ENCODE data around the gene CD226. TPM values are rescaled to one million over a fixed set of nuclear protein-coding genes. Genes with fewer than 3 reads are reported as not detected.
"Not testable (repeated sequence)": the region's sequence is repeated elsewhere in the genome, so short reads cannot be mapped to it uniquely, and the experiment has no call there.

CD226 gene
- total RNA-seq, 1 donor from 2014 or later: 0.05 TPM

DNA sequence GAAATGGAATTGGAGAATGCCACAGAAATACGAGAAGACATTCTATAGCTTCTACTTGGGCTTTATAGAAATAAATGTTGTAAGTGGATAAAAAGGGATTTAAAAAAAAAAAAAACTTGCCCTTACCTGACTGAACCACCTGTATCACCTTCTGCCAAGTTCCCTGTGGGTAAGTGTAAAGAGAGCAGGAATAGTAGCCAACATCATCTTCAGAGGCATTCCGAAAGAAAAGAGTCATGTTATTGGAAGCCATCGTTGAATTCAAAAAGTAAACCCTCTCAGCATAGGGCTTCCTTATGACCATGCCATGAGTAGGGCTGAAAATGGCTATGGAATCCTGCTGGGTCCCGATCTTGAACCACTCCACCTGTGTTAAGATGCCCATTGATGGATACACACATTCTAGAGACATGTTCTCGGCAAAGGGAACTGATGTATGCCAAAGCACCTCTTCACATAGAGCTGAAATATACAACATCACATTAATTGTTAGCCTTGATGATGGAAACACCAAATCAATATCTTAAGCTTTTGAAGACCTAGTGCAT, 991 bp downstream of the CD226 start:
- TF ChIP-seq, protein P1, sequence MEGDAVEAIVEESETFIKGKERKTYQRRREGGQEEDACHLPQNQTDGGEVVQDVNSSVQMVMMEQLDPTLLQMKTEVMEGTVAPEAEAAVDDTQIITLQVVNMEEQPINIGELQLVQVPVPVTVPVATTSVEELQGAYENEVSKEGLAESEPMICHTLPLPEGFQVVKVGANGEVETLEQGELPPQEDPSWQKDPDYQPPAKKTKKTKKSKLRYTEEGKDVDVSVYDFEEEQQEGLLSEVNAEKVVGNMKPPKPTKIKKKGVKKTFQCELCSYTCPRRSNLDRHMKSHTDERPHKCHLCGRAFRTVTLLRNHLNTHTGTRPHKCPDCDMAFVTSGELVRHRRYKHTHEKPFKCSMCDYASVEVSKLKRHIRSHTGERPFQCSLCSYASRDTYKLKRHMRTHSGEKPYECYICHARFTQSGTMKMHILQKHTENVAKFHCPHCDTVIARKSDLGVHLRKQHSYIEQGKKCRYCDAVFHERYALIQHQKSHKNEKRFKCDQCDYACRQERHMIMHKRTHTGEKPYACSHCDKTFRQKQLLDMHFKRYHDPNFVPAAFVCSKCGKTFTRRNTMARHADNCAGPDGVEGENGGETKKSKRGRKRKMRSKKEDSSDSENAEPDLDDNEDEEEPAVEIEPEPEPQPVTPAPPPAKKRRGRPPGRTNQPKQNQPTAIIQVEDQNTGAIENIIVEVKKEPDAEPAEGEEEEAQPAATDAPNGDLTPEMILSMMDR (IDR thresholded peaks at IDR 0.05; ENCODE audit: partially characterized antibody, unreplicated experiment): no peak
- no peak for DNase-seq
- Mint-ChIP-seq H3K4me3 (ENCODE audit: unreplicated experiment) (no peak overlapping the region), H3K27ac (ENCODE audit: unreplicated experiment) (no peak overlapping the region), H3K36me3 (ENCODE audit: unreplicated experiment) (peaks cover 3% of the 10 kb centered on the region), H3K4me1 (ENCODE audit: low read depth, unreplicated experiment) (no peaks in the 10 kb centered on the region), H3K27me3 (ENCODE audit: unreplicated experiment) (no peaks in the 10 kb centered on the region), H3K9me3 (ENCODE audit: unreplicated experiment) (no peaks in the 10 kb centered on the region)

- no peaks in the 10 kb centered on the region for H3K9me3 Mint-ChIP-seq (ENCODE audit: unreplicated experiment)
- DNase-seq: no peak
- TF ChIP-seq, protein P1 (IDR thresholded peaks at IDR 0.05; ENCODE audit: partially characterized antibody, unreplicated experiment): no peak
- H3K36me3 Mint-ChIP-seq (ENCODE audit: unreplicated experiment): peaks cover 3% of the 10 kb centered on the region
- no peaks in the 10 kb centered on the region for H3K27me3 Mint-ChIP-seq (ENCODE audit: unreplicated experiment)
- no peaks in the 10 kb centered on the region for H3K4me1 Mint-ChIP-seq (ENCODE audit: low read depth, unreplicated experiment)
- H3K4me3 Mint-ChIP-seq (ENCODE audit: unreplicated experiment): no peak overlapping the region
- H3K27ac Mint-ChIP-seq (ENCODE audit: unreplicated experiment): no peak overlapping the region
These were observed 2.2 kb downstream of the CD226 start for GRCh38 chr18:69945220-69946114.

- no peak for DNase-seq
- no peaks in the 10 kb centered on the region for H3K27me3 Mint-ChIP-seq (ENCODE audit: unreplicated experiment)
- peaks cover 3% of the 10 kb centered on the region for H3K36me3 Mint-ChIP-seq (ENCODE audit: unreplicated experiment)
- H3K9me3 Mint-ChIP-seq (ENCODE audit: unreplicated experiment): no peaks in the 10 kb centered on the region
- TF ChIP-seq, protein P1 (IDR thresholded peaks at IDR 0.05; ENCODE audit: partially characterized antibody, unreplicated experiment): no peak
- H3K27ac Mint-ChIP-seq (ENCODE audit: unreplicated experiment): no peak overlapping the region
- no peak overlapping the region for H3K4me3 Mint-ChIP-seq (ENCODE audit: unreplicated experiment)
- no peaks in the 10 kb centered on the region for H3K4me1 Mint-ChIP-seq (ENCODE audit: low read depth, unreplicated experiment)
These were observed 3.2 kb downstream of the CD226 start for GRCh38 chr18:69944436-69944835.

- Mint-ChIP-seq H3K4me3 (ENCODE audit: unreplicated experiment) (no peak overlapping the region), H3K9me3 (ENCODE audit: unreplicated experiment) (no peaks in the 10 kb centered on the region), H3K27me3 (ENCODE audit: unreplicated experiment) (no peaks in the 10 kb centered on the region), H3K4me1 (ENCODE audit: low read depth, unreplicated experiment) (no peaks in the 10 kb centered on the region), H3K36me3 (ENCODE audit: unreplicated experiment) (peaks cover 3% of the 10 kb centered on the region), H3K27ac (ENCODE audit: unreplicated experiment) (no peak overlapping the region)
- TF ChIP-seq, protein P1 (IDR thresholded peaks at IDR 0.05; ENCODE audit: partially characterized antibody, unreplicated experiment): no peak
- DNase-seq: no peak
These were observed 4.7 kb downstream of the CD226 start for GRCh38 chr18:69943021-69943420.

DNA sequence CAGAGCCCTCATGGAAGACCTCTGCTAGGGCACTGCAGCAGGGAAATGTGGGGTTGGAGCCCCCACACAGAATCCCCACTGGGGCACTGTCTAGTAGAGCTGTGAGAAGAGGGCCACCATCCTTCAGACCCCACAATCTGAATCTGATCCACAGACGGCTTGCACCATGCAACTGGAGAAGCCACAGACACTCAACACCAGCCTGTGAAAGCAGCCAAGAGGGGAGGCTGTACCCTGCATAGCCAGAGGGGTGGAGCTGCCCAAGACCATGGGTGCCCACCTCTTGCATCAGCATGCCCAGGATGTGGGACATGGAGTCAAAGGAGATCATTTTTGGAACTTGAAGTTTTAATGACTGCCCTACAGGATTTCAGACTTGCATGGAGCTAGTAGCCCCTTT, 6.5 kb downstream of the CD226 start:
- Mint-ChIP-seq H3K4me1 (ENCODE audit: low read depth, unreplicated experiment) (no peaks in the 10 kb centered on the region), H3K9me3 (ENCODE audit: unreplicated experiment) (no peaks in the 10 kb centered on the region), H3K27ac (ENCODE audit: unreplicated experiment) (no peak overlapping the region), H3K36me3 (ENCODE audit: unreplicated experiment) (peaks cover 3% of the 10 kb centered on the region), H3K4me3 (ENCODE audit: unreplicated experiment) (no peak overlapping the region), H3K27me3 (ENCODE audit: unreplicated experiment) (no peaks in the 10 kb centered on the region)
- TF ChIP-seq, protein P1 (IDR thresholded peaks at IDR 0.05; ENCODE audit: partially characterized antibody, unreplicated experiment): no peak
- DNase-seq: no peak

DNA sequence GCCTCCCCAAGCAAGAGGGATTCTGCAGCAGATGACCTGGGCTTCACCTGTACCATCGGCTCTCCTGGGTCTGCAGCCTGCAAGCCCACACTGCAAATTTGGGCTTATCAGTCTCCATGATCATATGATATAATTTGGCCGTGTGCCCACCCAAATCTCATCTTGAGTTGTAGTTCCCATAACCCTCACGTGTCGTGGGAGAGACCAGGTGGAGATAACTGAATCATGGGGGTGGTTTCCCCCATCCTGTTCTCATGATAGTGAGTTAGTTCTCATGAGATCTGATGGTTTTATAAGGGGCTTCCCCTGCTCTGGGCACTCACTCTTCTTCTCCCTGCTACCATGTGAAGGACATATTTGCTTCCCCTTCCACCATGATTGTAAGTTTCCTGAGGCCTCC, 7.9 kb downstream of the CD226 start:
- H3K4me3 Mint-ChIP-seq (ENCODE audit: unreplicated experiment); H3K4me1 Mint-ChIP-seq (ENCODE audit: low read depth, unreplicated experiment); DNase-seq; H3K36me3 Mint-ChIP-seq (ENCODE audit: unreplicated experiment); H3K9me3 Mint-ChIP-seq (ENCODE audit: unreplicated experiment); H3K27ac Mint-ChIP-seq (ENCODE audit: unreplicated experiment); H3K27me3 Mint-ChIP-seq (ENCODE audit: unreplicated experiment): not testable (repeated sequence)
